ENCODE measurements around the gene TRPM3. TPM values are rescaled to one million over a fixed set of nuclear protein-coding genes. Genes with fewer than 3 reads are reported as not detected.

The TRPM3 gene
- total and polyA plus RNA-seq, 2 of the 13 experiments (the other 11 are each of a cell fraction or from before 2014, with no cell fraction given) = not detected

GRCh38 chr9:70986984-70987383 lies 134.4 kb downstream of the TRPM3 start:
- H3K9me3 ChIP-seq (ENCODE audit: low read length) = peaks cover 9% of the 10 kb centered on the region; the same call in 1 of the 2 replicates
- H4K20me1 ChIP-seq (ENCODE audit: insufficient read depth, low read length) = no peaks in the 10 kb centered on the region
- H2AFZ ChIP-seq (ENCODE audit: low read length) = no peak overlapping the region
- CTCF ChIA-PET (ENCODE audit: low intra/inter-chr PET ratio, low total read pairs) = no interaction called here
- POLR2A ChIA-PET = no interaction called here
- 24% methylated on average over 2 of the region's 2 CpGs for WGBS (ENCODE audit: low lambda C conversion rate)
- H3K27ac ChIP-seq (ENCODE audit: extremely low read length, insufficient read depth, low read length) = no peak overlapping the region
- H3K36me3 ChIP-seq (replicated peaks in 1 of 2; ENCODE audit: control insufficient read depth in 1 of 2, insufficient read depth in 2 of 2, low read length in 2 of 2) = no peaks in the 10 kb centered on the region
- no peak overlapping the region for H3K4me3 ChIP-seq (replicated peaks in 1 of 3; ENCODE audit: insufficient read depth in 1 of 3, low read depth in 2 of 3, low read length in 3 of 3)
- in situ Hi-C loops (cut with HindIII; ENCODE audit: extremely low pct_ligation_motif_present, low pct_unique_long_range_greater_than_20kb) (no loop called here), intact Hi-C loops (cut with micrococcal nuclease; ENCODE audit: unreplicated experiment) (no loop called here)
- no peak overlapping the region for H3K9ac ChIP-seq (ENCODE audit: insufficient read depth, low read depth, low read length)
- TF ChIP-seq CENPT (CRISPR knock-in tag; IDR thresholded peaks at IDR 0.05; ENCODE audit: low read depth) (no peak), MAZ (IDR thresholded peaks at IDR 0.05; ENCODE audit: borderline replicate concordance, low read depth, low read length) (no peak), MAZ (CRISPR knock-in tag; IDR thresholded peaks at IDR 0.05; ENCODE audit: low read depth) (no peak), ZNF598 (CRISPR knock-in tag; IDR thresholded peaks at IDR 0.05; ENCODE audit: borderline replicate concordance) (no peak), ZSCAN12 (CRISPR knock-in tag; IDR thresholded peaks at IDR 0.05) (no peak), ZBTB49 (CRISPR knock-in tag; IDR thresholded peaks at IDR 0.05; ENCODE audit: borderline replicate concordance) (no peak), MAFF (IDR thresholded peaks at IDR 0.05; ENCODE audit: low read depth, low read length) (peak; percentile 89), ZNF256 (CRISPR knock-in tag; conservative IDR thresholded peaks at IDR 0.05) (no peak), SALL2 (CRISPR knock-in tag; IDR thresholded peaks at IDR 0.05) (no peak), MXD1 (CRISPR knock-in tag; IDR thresholded peaks at IDR 0.05) (no peak), MAFK (conservative IDR thresholded peaks at IDR 0.05 in 1 of 2, IDR thresholded peaks at IDR 0.05 in 1 of 2; ENCODE audit: low read length in 2 of 2) (peak; percentile 81 to 89), DDIT3 (CRISPR knock-in tag; IDR thresholded peaks at IDR 0.05) (no peak), ZNF713 (CRISPR knock-in tag; IDR thresholded peaks at IDR 0.05) (no peak)
- H3K4me1 ChIP-seq (ENCODE audit: insufficient read depth, low read length) = no peaks in the 10 kb centered on the region
- ATAC-seq (no peak), FAIRE-seq (no peak), DNase-seq (ENCODE audit: low spot score) (no peak)
- no peaks in the 10 kb centered on the region for H3K27me3 ChIP-seq (ENCODE audit: control insufficient read depth in 1 of 2, insufficient read depth in 2 of 2, low read length in 2 of 2)
- H3K79me2 ChIP-seq (ENCODE audit: insufficient read depth, low read length) = no peaks in the 10 kb centered on the region
- BruUV-seq (replicated peaks) = no TSS peak
- no peak overlapping the region for H3K4me2 ChIP-seq (ENCODE audit: low read depth, low read length)

Measured in HepG2 (cell line).